DOHH2 (cell line): ENCODE results near the gene MARS1.

Source experiments
- H3F3A ChIP-seq: fragments of 200-600 bp; sonication (generic), shearing (Covaris generic); 2 replicates; pipeline ENCODE4 v1.6.0; 2016; ENCODE audit warnings: antibody characterized with exemption, mild to moderate bottlenecking; ENCODE audit not compliant: control insufficient read depth, insufficient read depth
- H3K27ac ChIP-seq: fragments of 200-600 bp; sonication (generic); 2 replicates; pipeline ENCODE4 v1.5.1; 2014; ENCODE audit warnings: low read depth, mild to moderate bottlenecking, low read length, moderate library complexity
- H3K27me3 ChIP-seq: fragments of 200-600 bp; sonication (generic); 2 replicates; pipeline ENCODE4 v1.6.1; 2014; ENCODE audit warnings: mild to moderate bottlenecking, low read length, mixed read lengths; ENCODE audit not compliant: control insufficient read depth
- H3K36me3 ChIP-seq: fragments of 200-600 bp; sonication (generic); 2 replicates; pipeline ENCODE4 v1.6.1; 2014; ENCODE audit warnings: mild to moderate bottlenecking, low read length, moderate library complexity, mixed read lengths; ENCODE audit not compliant: control insufficient read depth
- H3K4me1 ChIP-seq: fragments of 200-600 bp; sonication (generic); 2 replicates; pipeline ENCODE4 v1.6.1; 2014; ENCODE audit warnings: mild to moderate bottlenecking, low read length, mixed read lengths; ENCODE audit not compliant: control insufficient read depth
- H3K4me2 ChIP-seq: fragments of 200-600 bp; sonication (generic); 2 replicates; pipeline ENCODE4 v1.6.0; 2014; ENCODE audit warnings: mild to moderate bottlenecking, low read length, moderate library complexity
- H3K4me3 ChIP-seq: fragments of 200-600 bp; sonication (generic); 2 replicates; pipeline ENCODE4 v1.5.1; 2014; ENCODE audit warnings: mild to moderate bottlenecking, low read length, mixed read lengths
- H3K79me2 ChIP-seq: fragments of 200-600 bp; sonication (generic); 2 replicates; pipeline ENCODE4 v1.6.1; 2014; ENCODE audit warnings: mild to moderate bottlenecking, low read length, mixed read lengths; ENCODE audit not compliant: control insufficient read depth
- H3K9me2 ChIP-seq: fragments of 200-600 bp; sonication (generic); replicated peaks from 2 replicates; pipeline ENCODE4 v1.6.1; 2014; ENCODE audit warnings: mild to moderate bottlenecking, low read length, mixed read lengths; ENCODE audit not compliant: control insufficient read depth
- H3K9me3 ChIP-seq: fragments of 200-600 bp; sonication (generic); 2 replicates; pipeline ENCODE4 v1.6.1; 2014; ENCODE audit warnings: antibody characterized with exemption, low read length, mixed read lengths; ENCODE audit not compliant: control insufficient read depth, insufficient read depth
- H4K20me1 ChIP-seq: fragments of 200-600 bp; sonication (generic); 2 replicates; pipeline ENCODE4 v1.6.0; 2014; ENCODE audit warnings: low read depth, mild to moderate bottlenecking, antibody characterized with exemption, low read length, moderate library complexity; ENCODE audit not compliant: control insufficient read depth, insufficient read depth
- EZH2phosphoT487 ChIP-seq: fragments of 200-600 bp; sonication (generic); IDR thresholded peaks from 2 replicates; pipeline ENCODE4 v1.6.1; 2017; ENCODE audit warnings: borderline replicate concordance, mild to moderate bottlenecking, antibody characterized with exemption, low read length, moderate library complexity, mixed read lengths
- TF ChIP-seq, protein P1 (sequence below): fragments of 200-600 bp; sonication (generic); IDR thresholded peaks from one replicate; pipeline ENCODE4 v1.5.1; 2014; ENCODE audit warnings: antibody characterized with exemption, mild to moderate bottlenecking, low read depth, low read length; ENCODE audit not compliant: poor library complexity, severe bottlenecking

The MARS1 gene

DNA sequence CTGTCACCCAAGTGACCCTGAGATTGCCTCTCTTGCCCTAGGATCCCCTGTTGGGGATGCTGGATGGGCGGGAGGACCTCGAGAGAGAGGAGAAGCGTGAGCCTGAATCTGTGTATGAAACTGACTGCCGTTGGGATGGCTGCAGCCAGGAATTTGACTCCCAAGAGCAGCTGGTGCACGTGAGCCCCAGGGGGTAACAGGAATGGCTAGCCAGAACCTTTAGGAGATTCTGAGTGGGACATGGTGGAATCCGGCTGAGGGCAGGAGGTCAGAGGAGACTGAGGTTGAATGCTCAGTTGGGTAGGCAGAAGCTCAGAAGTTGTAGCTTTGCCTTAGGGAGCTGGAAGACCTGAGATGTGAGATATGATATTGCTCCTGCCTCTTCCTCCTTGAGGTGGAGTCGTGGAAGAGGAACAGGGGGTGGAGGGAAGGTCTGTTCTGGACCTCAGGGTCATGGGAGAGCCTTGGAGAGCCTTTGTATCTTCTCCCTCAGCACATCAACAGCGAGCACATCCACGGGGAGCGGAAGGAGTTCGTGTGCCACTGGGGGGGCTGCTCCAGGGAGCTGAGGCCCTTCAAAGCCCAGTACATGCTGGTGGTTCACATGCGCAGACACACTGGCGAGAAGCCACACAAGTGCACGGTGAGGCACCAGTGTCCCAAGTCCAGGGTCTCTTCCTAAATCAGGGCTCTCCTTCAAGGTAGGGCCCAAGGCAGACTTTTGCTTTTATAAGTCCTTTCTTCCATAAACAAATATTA, 21.9 kb upstream of the MARS1 start:
- Histone ChIP-seq H3K79me2 (no peaks in the 10 kb centered on the region), H3K4me3 (no peak overlapping the region), H3K4me2 (no peak overlapping the region), H3K9me3 (no peaks in the 10 kb centered on the region), H3K36me3 (peaks cover 8% of the 10 kb centered on the region; the same call in 1 of the 2 replicates), H3K9me2 (no peaks in the 10 kb centered on the region), H3K27ac (no peak overlapping the region), H3K27me3 (peaks cover 3% of the 10 kb centered on the region; the same call in 1 of the 2 replicates), H3K4me1 (peaks cover 30% of the 10 kb centered on the region), H3F3A (peaks cover 5% of the 10 kb centered on the region; the same call in 1 of the 2 replicates), H4K20me1 (no peaks in the 10 kb centered on the region)
- TF ChIP-seq, protein P1, sequence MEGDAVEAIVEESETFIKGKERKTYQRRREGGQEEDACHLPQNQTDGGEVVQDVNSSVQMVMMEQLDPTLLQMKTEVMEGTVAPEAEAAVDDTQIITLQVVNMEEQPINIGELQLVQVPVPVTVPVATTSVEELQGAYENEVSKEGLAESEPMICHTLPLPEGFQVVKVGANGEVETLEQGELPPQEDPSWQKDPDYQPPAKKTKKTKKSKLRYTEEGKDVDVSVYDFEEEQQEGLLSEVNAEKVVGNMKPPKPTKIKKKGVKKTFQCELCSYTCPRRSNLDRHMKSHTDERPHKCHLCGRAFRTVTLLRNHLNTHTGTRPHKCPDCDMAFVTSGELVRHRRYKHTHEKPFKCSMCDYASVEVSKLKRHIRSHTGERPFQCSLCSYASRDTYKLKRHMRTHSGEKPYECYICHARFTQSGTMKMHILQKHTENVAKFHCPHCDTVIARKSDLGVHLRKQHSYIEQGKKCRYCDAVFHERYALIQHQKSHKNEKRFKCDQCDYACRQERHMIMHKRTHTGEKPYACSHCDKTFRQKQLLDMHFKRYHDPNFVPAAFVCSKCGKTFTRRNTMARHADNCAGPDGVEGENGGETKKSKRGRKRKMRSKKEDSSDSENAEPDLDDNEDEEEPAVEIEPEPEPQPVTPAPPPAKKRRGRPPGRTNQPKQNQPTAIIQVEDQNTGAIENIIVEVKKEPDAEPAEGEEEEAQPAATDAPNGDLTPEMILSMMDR: no peak
- TF ChIP-seq EZH2phosphoT487: no peak

DNA sequence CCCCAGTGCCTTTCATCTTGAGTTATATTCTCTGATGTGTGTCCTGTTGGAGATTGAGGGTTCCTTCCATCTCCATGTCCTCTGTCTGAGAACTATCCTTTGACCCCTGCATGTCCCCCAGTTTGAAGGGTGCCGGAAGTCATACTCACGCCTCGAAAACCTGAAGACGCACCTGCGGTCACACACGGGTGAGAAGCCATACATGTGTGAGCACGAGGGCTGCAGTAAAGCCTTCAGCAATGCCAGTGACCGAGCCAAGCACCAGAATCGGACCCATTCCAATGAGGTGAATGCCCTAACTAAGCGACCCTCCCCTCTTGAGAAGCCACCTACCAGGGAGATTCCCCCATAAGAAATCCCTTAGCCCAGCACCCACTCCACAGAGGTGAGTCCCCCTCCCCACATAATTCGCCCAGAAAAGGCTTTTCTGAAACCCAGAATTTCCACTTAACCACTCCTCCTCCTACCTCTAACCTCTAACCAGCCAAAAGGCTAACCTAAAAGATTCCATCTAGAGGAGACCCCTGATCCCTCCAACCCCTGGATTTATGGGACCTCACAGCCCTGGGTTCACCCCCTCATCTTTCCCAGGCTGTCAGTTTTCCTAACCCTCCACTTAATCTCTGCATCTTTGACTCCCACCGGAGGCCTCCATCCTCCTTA, 20.5 kb upstream of the MARS1 start:
- Histone ChIP-seq H3K4me1 (peaks cover 24% of the 10 kb centered on the region), H3K9me3 (no peaks in the 10 kb centered on the region), H3K4me3 (no peak overlapping the region), H3K27me3 (no peaks in the 10 kb centered on the region), H4K20me1 (no peaks in the 10 kb centered on the region), H3K9me2 (no peaks in the 10 kb centered on the region), H3K36me3 (peaks cover 21% of the 10 kb centered on the region; the same call in 1 of the 2 replicates), H3K27ac (no peak overlapping the region), H3K79me2 (no peaks in the 10 kb centered on the region), H3F3A (0 out of 2 replicates have a peak, but pooled peaks cover 3% of the 10 kb centered on the region), H3K4me2 (peak overlapping the region; percentile 3)
- TF ChIP-seq EZH2phosphoT487: no peak
- TF ChIP-seq, protein P1: no peak

DNA sequence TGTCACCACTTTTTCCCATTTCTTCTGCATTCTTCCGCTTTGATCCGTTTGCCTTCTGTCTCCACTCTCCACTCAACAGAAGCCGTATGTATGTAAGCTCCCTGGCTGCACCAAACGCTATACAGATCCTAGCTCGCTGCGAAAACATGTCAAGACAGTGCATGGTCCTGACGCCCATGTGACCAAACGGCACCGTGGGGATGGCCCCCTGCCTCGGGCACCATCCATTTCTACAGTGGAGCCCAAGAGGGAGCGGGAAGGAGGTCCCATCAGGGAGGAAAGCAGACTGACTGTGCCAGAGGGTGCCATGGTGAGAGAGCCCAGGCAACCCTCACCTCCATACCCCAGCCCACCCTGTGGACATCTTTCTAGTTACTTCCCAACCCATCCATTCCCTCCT, 20.0 kb upstream of the MARS1 start:
- H4K20me1 ChIP-seq: no peaks in the 10 kb centered on the region
- no peaks in the 10 kb centered on the region for H3K79me2 ChIP-seq
- peaks cover 27% of the 10 kb centered on the region; the same call in 1 of the 2 replicates for H3K36me3 ChIP-seq
- no peak overlapping the region for H3K4me3 ChIP-seq
- H3K4me1 ChIP-seq: peaks cover 19% of the 10 kb centered on the region
- H3K9me2 ChIP-seq: no peaks in the 10 kb centered on the region
- TF ChIP-seq EZH2phosphoT487: no peak
- TF ChIP-seq, protein P1: no peak
- 0 out of 2 replicates have a peak, but pooled peaks cover 3% of the 10 kb centered on the region for H3F3A ChIP-seq
- peak overlapping the region; percentile 3 for H3K4me2 ChIP-seq
- H3K27me3 ChIP-seq: no peaks in the 10 kb centered on the region
- H3K9me3 ChIP-seq: no peaks in the 10 kb centered on the region
- no peak overlapping the region for H3K27ac ChIP-seq
